T-helper 1 cell treated with Interleukin-12 subunit alpha and Interleukin-12 subunit beta and Interleukin-4 antibody, amounts not matched to agents 30 μg/mL and 1 μg/mL, for 36 hours (primary cell): ENCODE data around the gene STX1A.
A peak's percentile ranks its signal among the peaks of the same experiment; 100 is the strongest.
"Not testable (repeated sequence)": the region's sequence is repeated elsewhere in the genome, so short reads cannot be mapped to it uniquely, and the experiment has no call there.

Experiments
- H3K27ac Mint-ChIP-seq: one replicate; pipeline ENCODE4 v1.8.0; 2021; ENCODE audit warnings: mild to moderate bottlenecking, mixed read lengths
- H3K27me3 Mint-ChIP-seq: one replicate; pipeline ENCODE4 v1.8.0; 2021; ENCODE audit warnings: low read depth, mixed read lengths
- H3K36me3 Mint-ChIP-seq: one replicate; pipeline ENCODE4 v1.8.0; 2021; ENCODE audit warnings: low read depth, mixed read lengths
- H3K4me1 Mint-ChIP-seq: one replicate; pipeline ENCODE4 v1.8.0; 2021; ENCODE audit warnings: low read depth, mixed read lengths
- H3K4me3 Mint-ChIP-seq: one replicate; pipeline ENCODE4 v1.8.0; 2021; ENCODE audit warnings: mild to moderate bottlenecking, moderate library complexity, mixed read lengths
- H3K9me3 Mint-ChIP-seq: one replicate; pipeline ENCODE4 v1.8.0; 2021; ENCODE audit warnings: mixed read lengths

The STX1A gene

DNA sequence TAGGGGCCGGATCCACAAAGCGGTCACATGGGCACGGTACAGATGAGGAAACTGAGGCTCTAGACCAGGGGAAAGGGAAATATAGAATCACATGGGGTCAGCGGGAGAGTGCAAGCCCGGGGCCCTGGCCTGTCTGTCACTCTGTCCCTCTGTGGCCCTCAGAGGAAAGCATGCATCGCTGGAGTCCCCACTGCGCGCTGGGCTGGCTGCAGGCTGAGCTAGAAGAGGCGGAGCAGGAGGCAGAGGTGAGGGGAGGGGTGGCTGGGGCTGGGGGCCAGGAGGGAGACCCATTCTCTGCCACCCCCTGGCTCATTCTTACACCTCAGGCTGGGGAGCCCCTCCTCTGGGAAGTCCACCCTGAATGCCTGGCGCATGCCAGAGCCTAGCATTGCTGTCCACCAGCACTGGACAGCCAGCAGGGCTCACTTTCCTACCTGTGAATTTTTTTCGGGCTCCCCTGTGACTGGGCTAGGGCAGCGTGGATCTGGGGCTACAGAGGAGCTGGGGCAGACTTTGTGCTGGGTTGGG lies 49.5 kb downstream of the STX1A start:
- Mint-ChIP-seq H3K9me3 (no peaks in the 10 kb centered on the region), H3K4me1 (peaks cover 6% of the 10 kb centered on the region), H3K27ac (no peak overlapping the region), H3K27me3 (peaks cover 38% of the 10 kb centered on the region), H3K36me3 (no peaks in the 10 kb centered on the region), H3K4me3 (no peak overlapping the region)

DNA sequence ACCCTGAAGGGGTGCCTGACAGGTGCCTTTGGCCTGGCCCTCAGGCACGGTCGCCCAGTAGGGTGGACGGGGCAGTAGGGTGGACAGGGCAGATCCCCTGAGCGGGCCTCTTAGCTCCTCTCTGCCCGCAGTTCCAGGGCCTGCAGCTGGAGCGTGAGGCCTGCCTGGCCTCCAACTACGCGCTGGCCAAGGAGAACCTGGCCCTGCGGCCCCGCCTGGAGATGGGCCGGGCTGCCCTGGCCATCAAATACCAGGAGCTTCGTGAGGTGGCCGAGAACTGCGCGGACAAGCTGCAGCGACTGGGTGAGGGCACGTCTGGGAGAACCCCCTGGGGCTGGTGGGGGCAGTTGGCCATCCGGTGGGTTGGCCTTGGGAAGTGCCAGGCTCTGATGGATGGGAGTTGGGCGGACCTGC lies 50.2 kb downstream of the STX1A start:
- Mint-ChIP-seq H3K27me3 (peaks cover 41% of the 10 kb centered on the region), H3K27ac (no peak overlapping the region), H3K4me1 (peaks cover 6% of the 10 kb centered on the region), H3K36me3 (no peaks in the 10 kb centered on the region), H3K4me3 (no peak overlapping the region), H3K9me3 (no peaks in the 10 kb centered on the region)

DNA sequence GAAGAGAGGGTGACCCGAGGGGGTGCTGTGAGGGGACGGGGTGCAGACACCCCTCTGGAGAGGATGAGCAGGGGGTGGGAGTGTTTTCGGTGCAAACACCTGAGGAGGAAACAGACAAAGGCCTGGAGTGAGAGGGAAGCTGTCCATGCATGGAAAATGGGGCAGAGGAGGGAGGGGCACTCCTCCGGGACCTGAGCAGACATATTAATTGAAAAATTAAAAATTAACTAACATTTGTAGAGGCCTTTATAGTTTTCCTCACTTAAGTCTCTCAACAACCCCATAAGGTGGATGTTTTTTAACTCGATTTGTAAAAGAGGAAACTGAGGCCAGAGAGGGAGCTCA lies 50.6 kb downstream of the STX1A start:
- Mint-ChIP-seq H3K27me3 (peaks cover 45% of the 10 kb centered on the region), H3K9me3 (no peaks in the 10 kb centered on the region), H3K27ac (peak overlapping the region; percentile 10), H3K4me3 (peak overlapping the region; percentile 65), H3K4me1 (peaks cover 9% of the 10 kb centered on the region), H3K36me3 (no peaks in the 10 kb centered on the region)

DNA sequence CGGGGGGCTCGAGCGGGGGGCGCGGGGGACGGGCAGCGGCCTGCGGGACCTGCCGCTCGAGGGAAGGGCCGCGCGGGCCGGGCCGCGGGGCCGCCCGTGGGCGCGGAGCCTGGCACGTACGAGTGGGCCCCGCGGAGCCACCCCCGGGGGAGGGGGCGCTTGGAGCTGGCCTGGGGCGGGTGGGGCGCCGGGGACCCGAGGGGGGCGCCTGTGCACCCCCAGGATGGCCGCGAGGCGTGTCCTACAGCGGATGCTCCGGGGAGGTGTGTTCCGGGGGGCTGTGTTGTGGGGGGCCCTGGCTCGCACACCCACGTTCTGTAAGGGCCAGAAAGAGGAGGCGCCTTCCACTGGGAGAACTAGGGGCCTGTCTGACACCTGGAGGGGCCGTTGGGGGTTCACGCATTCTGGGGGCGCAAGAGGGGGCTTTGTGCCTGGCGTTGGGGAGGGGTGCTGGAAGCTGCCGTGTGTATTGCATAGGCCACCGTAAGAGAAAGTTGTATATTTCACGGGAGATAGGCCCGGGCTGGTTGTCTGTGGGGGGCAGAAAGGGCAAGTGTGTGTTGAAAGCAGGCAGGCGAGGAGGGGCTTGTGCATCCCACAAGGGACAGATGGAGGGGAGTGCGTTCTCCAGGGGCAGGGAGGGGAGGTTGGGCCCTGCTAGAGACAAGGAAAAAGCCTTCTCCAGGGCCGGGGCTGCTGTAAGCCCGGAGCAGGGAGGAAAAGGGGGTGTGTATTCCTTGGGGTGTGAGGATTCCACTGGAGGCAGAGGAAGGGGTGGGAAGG lies 51.2 kb downstream of the STX1A start:
- peak overlapping the region; percentile 10 for H3K27ac Mint-ChIP-seq
- peaks cover 9% of the 10 kb centered on the region for H3K4me1 Mint-ChIP-seq
- H3K9me3 Mint-ChIP-seq = peaks cover 1% of the 10 kb centered on the region
- H3K36me3 Mint-ChIP-seq = no peaks in the 10 kb centered on the region
- peaks cover 51% of the 10 kb centered on the region for H3K27me3 Mint-ChIP-seq
- peak overlapping the region; percentile 65 for H3K4me3 Mint-ChIP-seq

DNA sequence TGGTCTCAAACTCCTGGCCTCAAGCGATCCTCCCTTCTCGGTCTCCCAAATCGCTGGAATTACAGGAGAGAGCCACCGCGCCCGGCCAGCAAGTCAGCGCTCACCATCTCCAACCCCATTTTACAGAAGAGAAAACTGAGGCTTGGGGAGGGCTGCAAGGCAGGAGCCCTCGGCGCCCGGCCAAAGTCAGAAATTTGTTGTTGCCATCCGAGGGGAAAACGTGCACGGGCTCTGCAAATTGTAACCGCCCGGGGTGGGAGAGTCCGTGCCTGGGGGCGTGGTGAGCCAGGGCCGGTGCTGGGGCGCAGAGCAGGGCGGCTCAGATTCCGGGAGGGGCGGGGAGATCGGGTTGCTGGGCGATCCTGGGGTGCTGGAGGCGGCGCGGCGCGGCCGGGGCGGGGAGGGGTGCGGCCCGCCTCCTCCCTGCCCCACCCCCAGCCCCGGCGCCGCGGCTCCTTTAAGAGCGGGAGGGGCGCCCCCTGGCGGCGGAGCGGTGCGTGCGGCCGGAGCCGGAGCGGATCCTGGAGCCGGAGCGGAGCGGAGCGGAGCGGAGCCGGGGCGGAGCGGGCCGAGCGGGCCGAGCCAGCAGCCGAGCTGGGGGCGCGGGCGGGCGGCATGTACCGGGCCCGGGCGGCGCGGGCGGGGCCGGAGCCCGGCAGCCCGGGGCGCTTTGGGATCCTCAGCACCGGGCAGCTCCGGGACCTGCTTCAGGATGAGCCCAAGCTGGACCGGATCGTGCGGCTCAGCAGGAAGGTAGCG lies 51.9 kb downstream of the STX1A start, which contains the start of gene VPS37D:
Gene VPS37D (plus strand): TSS at position 488 of the 759 bp plus-strand sequence. CDS start 128 bp downstream, at position 616.
- peaks cover 5% of the 10 kb centered on the region for H3K9me3 Mint-ChIP-seq
- H3K27me3 Mint-ChIP-seq = peaks cover 53% of the 10 kb centered on the region
- H3K36me3 Mint-ChIP-seq = no peaks in the 10 kb centered on the region
- H3K27ac Mint-ChIP-seq = peak within 1 kb of the TSS; percentile 10
- peaks cover 9% of the 10 kb centered on the region for H3K4me1 Mint-ChIP-seq
- H3K4me3 Mint-ChIP-seq = peak within 1 kb of the TSS; percentile 74

DNA sequence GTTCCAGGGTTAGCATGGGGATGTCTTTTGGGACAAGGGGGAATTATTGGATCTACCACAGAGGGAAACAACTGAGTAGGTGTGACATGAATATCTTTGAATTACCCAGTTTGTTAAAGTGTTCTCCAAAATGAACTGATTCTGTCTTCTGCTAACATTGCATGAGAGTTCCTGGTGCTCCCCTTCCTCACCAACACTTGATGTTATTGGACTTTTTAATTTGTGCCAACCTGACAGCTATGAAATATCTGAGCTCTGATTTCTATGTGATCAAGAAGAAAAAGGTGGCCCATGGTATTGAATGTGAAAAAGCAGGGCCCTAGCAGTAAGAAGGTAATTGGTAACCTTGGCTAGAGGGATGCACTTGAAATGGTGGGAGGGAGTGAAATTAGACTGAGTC lies 56.4 kb downstream of the STX1A start:
- Mint-ChIP-seq H3K27me3 (peaks cover 29% of the 10 kb centered on the region), H3K27ac (no peak overlapping the region), H3K4me3 (no peak overlapping the region), H3K4me1 (peaks cover 7% of the 10 kb centered on the region), H3K36me3 (no peaks in the 10 kb centered on the region), H3K9me3 (peaks cover 5% of the 10 kb centered on the region)

DNA sequence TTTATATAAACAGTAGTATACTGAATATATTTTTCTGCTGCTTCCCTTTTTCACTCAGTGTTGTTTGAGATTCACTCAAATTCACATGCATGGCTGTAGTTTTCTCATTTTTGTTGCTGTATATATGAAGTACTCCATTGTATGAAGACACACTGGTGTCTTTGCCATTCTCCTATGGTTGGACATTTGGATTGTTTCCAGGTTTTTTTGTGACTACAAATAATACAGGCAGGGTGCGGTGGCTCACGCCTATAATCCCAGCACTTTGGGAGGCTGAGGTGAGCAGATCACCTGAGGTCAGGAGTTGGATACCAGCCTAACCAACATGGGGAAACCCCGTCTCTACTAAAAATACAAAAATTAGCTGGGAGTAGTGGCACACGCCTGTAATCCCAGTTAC lies 58.9 kb downstream of the STX1A start:
- not testable (repeated sequence) for H3K27ac Mint-ChIP-seq, H3K4me1 Mint-ChIP-seq, H3K4me3 Mint-ChIP-seq, H3K9me3 Mint-ChIP-seq, H3K36me3 Mint-ChIP-seq
- peaks cover 21% of the 10 kb centered on the region for H3K27me3 Mint-ChIP-seq

DNA sequence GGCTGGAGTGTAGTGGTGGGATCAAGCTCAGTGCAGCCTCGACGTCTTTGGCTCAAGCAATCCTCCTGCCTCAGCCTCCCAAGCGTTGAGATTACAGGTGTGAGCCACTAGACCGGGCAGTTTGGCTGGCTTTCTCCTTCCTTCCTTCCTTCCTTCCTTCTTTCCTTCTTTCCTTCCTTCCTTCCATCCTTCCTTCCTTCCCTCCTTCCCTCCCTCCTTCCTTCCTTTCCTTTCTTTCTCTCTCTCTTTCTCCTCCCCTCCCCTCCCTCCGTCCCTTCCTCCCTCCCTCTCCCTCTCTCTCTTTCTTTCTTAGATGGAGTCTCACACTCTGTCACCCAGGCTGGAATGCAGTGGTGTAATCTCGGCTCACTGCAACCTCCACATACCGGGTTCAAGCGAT lies 59.5 kb downstream of the STX1A start:
- Mint-ChIP-seq H3K36me3 (no peaks in the 10 kb centered on the region), H3K27me3 (peaks cover 15% of the 10 kb centered on the region), H3K9me3 (peaks cover 5% of the 10 kb centered on the region)

DNA sequence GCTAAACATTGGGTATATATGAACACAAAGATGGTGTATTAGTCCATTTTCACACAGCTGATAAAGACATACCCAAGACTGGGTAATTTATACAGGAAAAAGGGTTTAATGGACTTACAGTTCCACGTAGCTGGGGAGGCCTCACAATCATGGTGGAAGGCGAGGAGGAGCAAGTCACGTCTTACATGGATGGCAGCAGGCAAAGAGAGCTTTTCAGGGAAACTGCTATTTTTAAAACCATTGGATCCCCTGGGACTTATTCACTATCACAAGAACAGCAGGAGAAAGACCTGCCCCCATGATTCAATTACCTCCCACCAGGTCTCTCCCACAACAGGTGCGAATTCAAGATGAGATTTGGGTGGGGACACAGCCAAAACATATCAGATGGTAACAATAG lies 64.2 kb downstream of the STX1A start:
- not testable (repeated sequence) for H3K4me3 Mint-ChIP-seq, H3K36me3 Mint-ChIP-seq, H3K9me3 Mint-ChIP-seq, H3K27ac Mint-ChIP-seq, H3K4me1 Mint-ChIP-seq
- peaks cover 13% of the 10 kb centered on the region for H3K27me3 Mint-ChIP-seq

More for the DNA sequence above, 59.5 kb downstream of the STX1A start:
- H3K4me3 Mint-ChIP-seq = no peak overlapping the region
- peaks cover 3% of the 10 kb centered on the region for H3K4me1 Mint-ChIP-seq
- no peak overlapping the region for H3K27ac Mint-ChIP-seq

DNA sequence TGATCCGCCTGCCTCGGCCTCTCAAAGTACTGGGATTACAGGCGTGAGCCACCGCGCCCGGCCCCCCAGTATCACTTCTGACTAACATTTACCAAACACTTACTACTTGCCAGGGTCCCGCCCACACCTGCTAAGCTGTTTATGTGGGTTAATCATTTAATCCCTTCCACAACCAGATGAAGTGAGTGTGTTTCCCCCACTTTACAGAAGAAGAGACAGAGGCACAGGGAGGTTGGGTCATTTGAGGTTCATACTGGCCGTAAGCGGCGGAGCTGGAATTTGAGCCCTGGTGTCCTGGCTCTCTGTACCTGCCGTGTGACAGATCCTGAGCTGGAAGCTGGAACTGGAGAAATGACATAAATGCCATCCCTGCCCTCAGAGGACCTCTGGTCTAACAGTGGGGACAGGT lies 66.9 kb downstream of the STX1A start:
- H3K27ac Mint-ChIP-seq = no peak overlapping the region
- no peaks in the 10 kb centered on the region for H3K9me3 Mint-ChIP-seq
- H3K27me3 Mint-ChIP-seq = peaks cover 35% of the 10 kb centered on the region
- peaks cover 6% of the 10 kb centered on the region for H3K4me1 Mint-ChIP-seq
- no peak overlapping the region for H3K4me3 Mint-ChIP-seq
- H3K36me3 Mint-ChIP-seq = no peaks in the 10 kb centered on the region

DNA sequence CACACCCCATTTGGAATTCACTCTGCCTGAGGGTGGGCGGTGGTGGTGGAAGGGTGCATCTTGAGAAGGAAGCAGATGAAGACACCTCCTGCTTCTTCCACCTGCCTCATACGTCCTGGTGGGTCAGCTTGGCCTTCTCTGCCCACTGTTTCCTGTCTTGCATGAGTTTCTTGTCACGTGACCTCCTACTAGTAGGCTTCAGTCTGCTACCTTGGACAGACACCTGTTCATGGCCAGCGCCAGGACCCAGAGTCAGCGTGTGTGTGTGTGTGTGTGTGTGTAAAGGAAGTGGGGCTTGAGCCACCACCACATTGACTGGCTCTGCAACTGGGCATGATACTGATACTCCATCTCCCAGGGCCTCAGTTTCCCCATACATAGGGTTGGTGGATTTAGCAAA lies 68.9 kb downstream of the STX1A start:
- H3K36me3 Mint-ChIP-seq = no peaks in the 10 kb centered on the region

DNA sequence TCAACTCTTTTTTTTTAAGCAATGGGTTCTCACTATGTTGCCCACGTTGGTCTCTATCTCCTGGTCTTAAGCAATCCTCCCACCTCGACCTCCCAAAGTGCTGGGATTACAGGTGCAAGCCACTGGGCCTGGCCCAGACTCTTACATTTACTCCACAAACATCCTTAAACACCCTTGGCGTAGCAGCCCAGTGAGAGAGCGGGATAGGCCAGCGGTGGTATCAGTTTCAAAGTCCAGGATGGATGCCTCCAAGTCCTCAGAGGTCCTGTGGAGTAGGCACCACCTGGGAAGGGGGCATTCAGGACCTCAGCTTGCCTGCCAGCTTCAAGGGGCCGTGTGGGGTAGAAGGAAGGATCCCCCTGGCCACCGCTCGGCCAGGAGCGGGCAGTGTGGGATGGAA lies 69.9 kb downstream of the STX1A start:
- Mint-ChIP-seq H3K4me1 (peaks cover 6% of the 10 kb centered on the region), H3K4me3 (no peak overlapping the region), H3K9me3 (no peaks in the 10 kb centered on the region), H3K27me3 (peaks cover 59% of the 10 kb centered on the region), H3K27ac (no peak overlapping the region), H3K36me3 (no peaks in the 10 kb centered on the region)

More for the DNA sequence above, 68.9 kb downstream of the STX1A start:
- no peaks in the 10 kb centered on the region for H3K9me3 Mint-ChIP-seq
- H3K4me1 Mint-ChIP-seq = peaks cover 6% of the 10 kb centered on the region
- no peak overlapping the region for H3K27ac Mint-ChIP-seq
- peaks cover 54% of the 10 kb centered on the region for H3K27me3 Mint-ChIP-seq
- H3K4me3 Mint-ChIP-seq = no peak overlapping the region
